ENCODE data around the gene CERS2. TPM values are rescaled to one million over a fixed set of nuclear protein-coding genes. Genes with fewer than 3 reads are reported as not detected.

Gene CERS2
- total RNA-seq, 2 experiments from 2014 or later, result 64.7 to 92.8 TPM

DNA sequence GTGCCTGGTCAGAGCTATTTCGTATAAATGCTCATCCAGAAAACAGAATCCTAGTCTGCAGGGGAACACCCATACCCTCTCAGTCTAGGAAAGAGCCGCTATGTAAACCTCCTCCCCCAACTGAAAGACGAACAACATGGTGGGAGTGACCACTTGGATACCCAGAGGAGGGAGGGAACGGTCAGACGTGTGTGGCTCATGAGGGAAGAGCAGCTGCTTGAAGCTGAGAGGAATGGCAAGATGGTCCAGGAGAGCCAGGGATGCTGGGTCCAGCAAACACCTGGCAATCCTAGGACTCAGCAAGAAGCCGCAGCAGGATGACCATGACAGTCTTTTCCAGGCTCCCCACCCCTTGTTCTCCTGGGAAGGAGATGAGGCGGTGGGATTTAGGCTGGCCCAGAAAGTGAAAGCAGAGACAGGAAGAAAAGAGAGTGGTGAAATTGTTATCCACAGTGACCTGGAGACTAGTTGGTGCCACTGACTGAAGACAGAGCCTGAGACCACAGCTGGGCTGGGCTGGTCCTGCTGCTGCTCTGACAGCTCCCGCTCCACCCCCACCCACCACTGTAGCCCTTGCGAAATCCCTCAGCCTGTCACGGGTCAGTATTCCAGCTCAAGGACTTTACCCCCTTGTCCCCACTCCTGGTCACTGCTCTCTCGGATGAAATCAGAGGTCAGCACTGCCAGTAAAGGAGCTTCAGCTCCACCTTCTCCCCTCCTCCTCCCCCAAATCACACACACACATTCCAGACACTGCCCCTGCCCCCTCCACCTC, 3.6 kb downstream of the CERS2 start:
- peaks cover 40% of the 10 kb centered on the region; the same call in 1 of the 2 replicates for H3K79me2 ChIP-seq (ENCODE audit: insufficient read depth, low read depth, low read length)
- H3K27ac ChIP-seq (ENCODE audit: low read depth, low read length, poor library complexity, severe bottlenecking), result no peak overlapping the region
- ChIA-PET CTCF (ENCODE audit: unreplicated experiment) (interaction anchor here (0.5 kb wide), 1 partner anchor 274 kb away, joined by 3 read pairs; the partner anchor contains the start of gene GOLPH3L), POLR2A (interaction anchor here (0.8 kb wide), 1 partner anchor 702 kb away, joined by 5 read pairs; no protein-coding TSS in a partner anchor)
- peaks cover 23% of the 10 kb centered on the region for H3K4me1 ChIP-seq (ENCODE audit: insufficient read depth, low read length, poor library complexity, severe bottlenecking)
- H3K9me3 ChIP-seq (ENCODE audit: low read length), result no peaks in the 10 kb centered on the region
- H2AFZ ChIP-seq (ENCODE audit: low read length), result no peak overlapping the region
- no peaks in the 10 kb centered on the region for H3K9me2 ChIP-seq (ENCODE audit: insufficient read depth, low read length)
- TF ChIP-seq EZH2phosphoT487 (IDR thresholded peaks at IDR 0.05; ENCODE audit: borderline replicate concordance, low read depth, low read length) (no peak), CTCF (conservative IDR thresholded peaks at IDR 0.05; ENCODE audit: low read length) (no peak)
- DNase-seq (ENCODE audit: low spot score), result no peak
- no peak overlapping the region for H3K4me2 ChIP-seq (ENCODE audit: low read length)
- peaks cover 32% of the 10 kb centered on the region for H3K36me3 ChIP-seq (ENCODE audit: insufficient read depth, low read length)
- H3K4me3 ChIP-seq (ENCODE audit: low read depth, low read length, poor library complexity, severe bottlenecking), result no peak overlapping the region
- H4K20me1 ChIP-seq (ENCODE audit: insufficient read depth, low read length), result no peaks in the 10 kb centered on the region
- BruUV-seq (replicated peaks), result no TSS peak
- intact Hi-C loops (cut with micrococcal nuclease; ENCODE audit: unreplicated experiment), result loop anchor here (10.0 kb wide), 1 partner anchor 506 kb away; no protein-coding TSS in a partner anchor

GRCh38 chr1:150969626-150970025, 5.0 kb downstream of the CERS2 start:
- H3K36me3 ChIP-seq (ENCODE audit: insufficient read depth, low read length), result peaks cover 45% of the 10 kb centered on the region
- intact Hi-C loops (cut with micrococcal nuclease; ENCODE audit: unreplicated experiment), result loop anchor here (10.0 kb wide), 1 partner anchor 505 kb away; no protein-coding TSS in a partner anchor
- H3K4me3 ChIP-seq (ENCODE audit: low read depth, low read length, poor library complexity, severe bottlenecking), result no peak overlapping the region
- DNase-seq (ENCODE audit: low spot score), result no peak
- no peak overlapping the region for H3K27ac ChIP-seq (ENCODE audit: low read depth, low read length, poor library complexity, severe bottlenecking)
- H3K4me1 ChIP-seq (ENCODE audit: insufficient read depth, low read length, poor library complexity, severe bottlenecking), result peaks cover 17% of the 10 kb centered on the region
- no TSS peak for BruUV-seq (replicated peaks)
- H2AFZ ChIP-seq (ENCODE audit: low read length), result no peak overlapping the region
- ChIA-PET POLR2A (interaction anchor here (0.7 kb wide), 2 partner anchors 19 to 55 kb away, joined by 3 read pairs; no protein-coding TSS in a partner anchor), CTCF (ENCODE audit: unreplicated experiment) (no interaction called here)
- no peaks in the 10 kb centered on the region for H4K20me1 ChIP-seq (ENCODE audit: insufficient read depth, low read length)
- H3K79me2 ChIP-seq (ENCODE audit: insufficient read depth, low read depth, low read length), result peaks cover 40% of the 10 kb centered on the region; the same call in 1 of the 2 replicates
- no peak for TF ChIP-seq CTCF (conservative IDR thresholded peaks at IDR 0.05; ENCODE audit: low read length)
- TF ChIP-seq EZH2phosphoT487 (IDR thresholded peaks at IDR 0.05; ENCODE audit: borderline replicate concordance, low read depth, low read length), result no peak
- H3K9me3 ChIP-seq (ENCODE audit: low read length), result no peaks in the 10 kb centered on the region
- H3K9me2 ChIP-seq (ENCODE audit: insufficient read depth, low read length), result no peaks in the 10 kb centered on the region
- H3K4me2 ChIP-seq (ENCODE audit: low read length), result no peak overlapping the region

DNA sequence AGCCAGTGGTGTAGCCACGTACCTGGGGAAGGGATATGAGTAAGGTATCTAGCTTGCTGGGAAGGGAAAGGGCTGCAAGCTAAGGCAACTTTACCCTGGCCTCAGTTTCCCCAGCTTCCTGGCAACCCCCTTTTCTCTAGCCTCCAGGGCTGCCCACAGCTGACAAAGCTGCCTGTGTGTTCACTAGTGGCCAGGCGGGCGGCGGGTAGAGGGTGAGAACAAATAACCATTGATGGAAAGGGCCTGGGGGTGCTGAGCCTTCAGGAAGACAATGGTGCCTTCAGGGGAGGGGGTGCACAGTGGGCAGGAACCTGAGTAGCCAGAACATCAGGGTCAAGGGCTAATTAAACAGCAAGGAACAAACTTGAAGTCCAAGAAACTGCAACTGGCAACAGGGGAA, 6.1 kb downstream of the CERS2 start:
- Histone ChIP-seq H2AFZ (ENCODE audit: low read length) (no peak overlapping the region), H3K36me3 (ENCODE audit: insufficient read depth, low read length) (peaks cover 56% of the 10 kb centered on the region), H3K4me2 (ENCODE audit: low read length) (no peak overlapping the region), H3K9me2 (ENCODE audit: insufficient read depth, low read length) (no peaks in the 10 kb centered on the region), H3K79me2 (ENCODE audit: insufficient read depth, low read depth, low read length) (peaks cover 34% of the 10 kb centered on the region; the same call in 1 of the 2 replicates), H4K20me1 (ENCODE audit: insufficient read depth, low read length) (no peaks in the 10 kb centered on the region), H3K4me3 (ENCODE audit: low read depth, low read length, poor library complexity, severe bottlenecking) (no peak overlapping the region), H3K27ac (ENCODE audit: low read depth, low read length, poor library complexity, severe bottlenecking) (no peak overlapping the region), H3K4me1 (ENCODE audit: insufficient read depth, low read length, poor library complexity, severe bottlenecking) (peaks cover 17% of the 10 kb centered on the region), H3K9me3 (ENCODE audit: low read length) (no peaks in the 10 kb centered on the region)
- DNase-seq (ENCODE audit: low spot score), result no peak
- ChIA-PET POLR2A (no interaction called here), CTCF (ENCODE audit: unreplicated experiment) (no interaction called here)
- TF ChIP-seq EZH2phosphoT487 (IDR thresholded peaks at IDR 0.05; ENCODE audit: borderline replicate concordance, low read depth, low read length), result no peak
- no peak for TF ChIP-seq CTCF (conservative IDR thresholded peaks at IDR 0.05; ENCODE audit: low read length)
- no TSS peak for BruUV-seq (replicated peaks)
- intact Hi-C loops (cut with micrococcal nuclease; ENCODE audit: unreplicated experiment), result no loop called here
